WI38 (cell line): Measurements from ENCODE around the gene IL17B.

Source experiments
- H3K4me3 ChIP-seq: 2 replicates; pipeline ENCODE4 v1.5.1; 2011; ENCODE audit warnings: low read depth, mild to moderate bottlenecking, control low read depth, low read length
- CTCF ChIP-seq: IDR thresholded peaks from 2 replicates; pipeline ENCODE4 v1.5.1; 2012; ENCODE audit warnings: low read depth, mild to moderate bottlenecking, control low read depth, low read length

The IL17B gene

GRCh38 chr5:149352169-149352568 is 26.9 kb downstream of the IL17B start:
- no peak for TF ChIP-seq CTCF
- no peak overlapping the region for H3K4me3 ChIP-seq

GRCh38 chr5:149349382-149349781 is 29.7 kb downstream of the IL17B start:
- no peak overlapping the region for H3K4me3 ChIP-seq
- TF ChIP-seq CTCF = no peak

GRCh38 chr5:149348518-149348917 is 30.6 kb downstream of the IL17B start:
- no peak for TF ChIP-seq CTCF
- H3K4me3 ChIP-seq = no peak overlapping the region

GRCh38 chr5:149345892-149346222 is 33.2 kb downstream of the IL17B start:
- peak overlapping the region; percentile 75 for H3K4me3 ChIP-seq
- TF ChIP-seq CTCF = no peak

GRCh38 chr5:149345147-149345891 is 33.8 kb downstream of the IL17B start, which contains the start of gene GRPEL2:
TSS of gene GRPEL2 (plus strand) at chr5:149345499. CDS start at chr5:149345540, 41 bp downstream.
- peak within 1 kb of the TSS; percentile 75 for H3K4me3 ChIP-seq
- no peak for TF ChIP-seq CTCF

GRCh38 chr5:149344151-149344550 is 34.9 kb downstream of the IL17B start:
- no peak for TF ChIP-seq CTCF
- H3K4me3 ChIP-seq = peak overlapping the region; percentile 75; the same call in 1 of the 2 replicates

- TF ChIP-seq CTCF = no peak
- H3K4me3 ChIP-seq = no peak overlapping the region
Observed at GRCh38 chr5:149341876-149342275, 37.2 kb downstream of the IL17B start.
